ENCODE measurements around the gene CLRN3. TPM values are rescaled to one million over a fixed set of nuclear protein-coding genes. Genes with fewer than 3 reads are reported as not detected.

Gene CLRN3
- total RNA-seq, 4 donors from 2014 or later, result not detected

DNA sequence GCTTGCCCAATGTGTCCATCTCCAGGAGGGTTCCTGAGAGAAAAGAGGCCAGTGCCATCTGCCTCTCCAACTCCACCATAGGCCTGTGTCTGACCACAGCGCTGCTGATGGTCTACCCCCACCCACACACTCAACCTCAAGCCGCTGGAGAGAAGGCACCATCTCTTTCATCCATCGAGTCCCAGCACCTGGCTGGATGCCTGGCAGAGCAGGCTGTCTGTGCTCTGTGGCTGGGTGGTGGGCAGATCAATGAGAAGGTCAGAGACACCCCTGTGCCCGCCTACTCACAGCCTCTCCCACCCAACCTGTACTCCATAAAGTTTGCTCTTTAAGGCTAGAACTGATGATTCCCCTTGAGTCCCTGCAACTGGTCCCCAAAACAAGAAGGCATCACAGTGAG is 58.0 kb downstream of the CLRN3 start:
- ATAC-seq, result no peak
- Histone ChIP-seq H3K36me3 (no peaks in the 10 kb centered on the region), H3K4me1 (no peaks in the 10 kb centered on the region), H3K4me3 (no peak overlapping the region), H3K9me3 (no peaks in the 10 kb centered on the region), H3K27me3 (peaks cover 33% of the 10 kb centered on the region), H3K27ac (no peak overlapping the region)
- TF ChIP-seq EP300 (IDR thresholded peaks at IDR 0.05) (no peak), POLR2A (IDR thresholded peaks at IDR 0.05) (no peak), POLR2AphosphoS5 (IDR thresholded peaks at IDR 0.05) (no peak)
- TF ChIP-seq, protein P1, sequence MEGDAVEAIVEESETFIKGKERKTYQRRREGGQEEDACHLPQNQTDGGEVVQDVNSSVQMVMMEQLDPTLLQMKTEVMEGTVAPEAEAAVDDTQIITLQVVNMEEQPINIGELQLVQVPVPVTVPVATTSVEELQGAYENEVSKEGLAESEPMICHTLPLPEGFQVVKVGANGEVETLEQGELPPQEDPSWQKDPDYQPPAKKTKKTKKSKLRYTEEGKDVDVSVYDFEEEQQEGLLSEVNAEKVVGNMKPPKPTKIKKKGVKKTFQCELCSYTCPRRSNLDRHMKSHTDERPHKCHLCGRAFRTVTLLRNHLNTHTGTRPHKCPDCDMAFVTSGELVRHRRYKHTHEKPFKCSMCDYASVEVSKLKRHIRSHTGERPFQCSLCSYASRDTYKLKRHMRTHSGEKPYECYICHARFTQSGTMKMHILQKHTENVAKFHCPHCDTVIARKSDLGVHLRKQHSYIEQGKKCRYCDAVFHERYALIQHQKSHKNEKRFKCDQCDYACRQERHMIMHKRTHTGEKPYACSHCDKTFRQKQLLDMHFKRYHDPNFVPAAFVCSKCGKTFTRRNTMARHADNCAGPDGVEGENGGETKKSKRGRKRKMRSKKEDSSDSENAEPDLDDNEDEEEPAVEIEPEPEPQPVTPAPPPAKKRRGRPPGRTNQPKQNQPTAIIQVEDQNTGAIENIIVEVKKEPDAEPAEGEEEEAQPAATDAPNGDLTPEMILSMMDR (IDR thresholded peaks at IDR 0.05), result no peak
- 74 to 100% methylated on average over 1 to 3 of the region's 4 CpGs for WGBS, 2 donors (ENCODE audit: low coverage in 1 of 2)

DNA sequence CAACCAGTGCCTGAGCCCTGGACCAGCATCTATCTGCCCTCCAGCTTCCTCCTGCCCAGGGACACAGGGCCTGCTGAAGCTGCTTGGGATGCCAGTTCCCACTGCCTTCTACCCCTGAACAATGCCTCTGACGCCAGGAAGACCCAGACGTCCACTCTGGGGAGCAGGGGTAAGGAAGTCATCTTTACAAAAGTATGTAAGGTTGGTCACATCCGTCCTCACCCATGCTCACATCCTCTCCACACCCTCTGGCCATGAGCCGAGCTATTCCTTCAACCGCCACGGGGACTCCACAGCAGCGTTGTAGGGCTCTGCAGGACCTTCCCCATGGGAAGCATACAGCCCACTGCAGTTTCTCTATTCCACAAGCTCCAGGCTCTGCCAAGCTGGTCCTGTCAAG is 58.5 kb downstream of the CLRN3 start:
- 68 to 75% methylated on average over 4 to 5 of the region's 7 CpGs for WGBS, 2 donors (ENCODE audit: low coverage in 1 of 2)
- TF ChIP-seq POLR2A (IDR thresholded peaks at IDR 0.05) (no peak), POLR2AphosphoS5 (IDR thresholded peaks at IDR 0.05) (no peak), EP300 (IDR thresholded peaks at IDR 0.05) (no peak)
- TF ChIP-seq, protein P1 (IDR thresholded peaks at IDR 0.05), result no peak

DNA sequence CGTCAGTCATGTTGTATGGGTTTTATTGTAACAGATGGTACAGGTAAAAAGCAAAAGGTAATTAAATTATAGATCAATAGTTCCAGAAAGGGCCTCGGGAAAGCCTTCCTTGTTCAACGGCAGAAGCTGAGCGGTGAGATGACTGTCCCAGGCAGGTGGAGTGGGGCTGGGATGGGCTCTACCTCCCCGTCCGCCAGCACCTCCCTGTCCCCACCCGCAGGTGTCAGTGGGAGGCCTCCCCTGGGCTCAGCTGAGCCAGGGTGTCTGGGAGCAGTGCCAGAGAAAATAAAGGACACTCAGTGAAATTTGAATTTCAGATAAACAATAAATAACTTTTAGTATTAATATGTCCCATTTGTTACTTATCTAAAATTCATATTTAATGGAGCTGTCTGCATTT is 58.9 kb downstream of the CLRN3 start:
- Histone ChIP-seq H3K27ac (no peak overlapping the region), H3K4me3 (no peak overlapping the region), H3K4me1 (no peaks in the 10 kb centered on the region), H3K27me3 (peaks cover 33% of the 10 kb centered on the region), H3K9me3 (no peaks in the 10 kb centered on the region), H3K36me3 (no peaks in the 10 kb centered on the region)
- 29 to 82% methylated on average over 1 to 6 of the region's 7 CpGs for WGBS, 2 donors (ENCODE audit: low coverage in 1 of 2)
- no peak for ATAC-seq
- no peak for TF ChIP-seq POLR2A (IDR thresholded peaks at IDR 0.05)
- no peak for TF ChIP-seq POLR2AphosphoS5 (IDR thresholded peaks at IDR 0.05)
- TF ChIP-seq, protein P1 (IDR thresholded peaks at IDR 0.05), result no peak
- TF ChIP-seq EP300 (IDR thresholded peaks at IDR 0.05), result no peak

More for the DNA sequence above, 58.5 kb downstream of the CLRN3 start:
- no peaks in the 10 kb centered on the region for H3K36me3 ChIP-seq
- H3K4me3 ChIP-seq, result no peak overlapping the region
- ATAC-seq, result peak; percentile 61
- no peaks in the 10 kb centered on the region for H3K4me1 ChIP-seq
- peaks cover 33% of the 10 kb centered on the region for H3K27me3 ChIP-seq
- H3K9me3 ChIP-seq, result no peaks in the 10 kb centered on the region
- no peak overlapping the region for H3K27ac ChIP-seq

DNA sequence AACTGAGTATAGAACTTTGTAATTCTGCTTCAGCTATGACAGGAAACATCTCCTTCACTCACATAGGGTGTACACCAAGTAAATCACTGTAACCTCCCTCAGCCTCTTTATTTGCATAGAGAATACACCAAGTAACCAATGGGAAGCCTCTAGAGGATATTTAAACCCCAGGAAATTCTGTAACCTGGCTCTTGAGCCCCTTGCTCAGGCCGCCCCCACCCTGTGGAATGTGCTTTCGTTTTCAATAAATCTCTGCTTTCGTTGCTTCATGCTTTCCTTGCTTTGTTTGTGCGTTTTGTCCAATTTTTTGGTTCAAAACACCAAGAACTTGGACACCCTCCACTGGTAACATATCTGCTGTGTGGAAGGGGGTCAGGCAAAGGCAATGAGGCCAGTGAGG is 60.2 kb downstream of the CLRN3 start:
- Histone ChIP-seq H3K27me3 (peaks cover 33% of the 10 kb centered on the region), H3K36me3 (no peaks in the 10 kb centered on the region), H3K4me1 (no peaks in the 10 kb centered on the region), H3K4me3 (no peak overlapping the region), H3K27ac (no peak overlapping the region), H3K9me3 (no peaks in the 10 kb centered on the region)
- no peak for ATAC-seq
- WGBS, 2 donors (ENCODE audit: low coverage in 1 of 2), result 28 to 32% methylated on average over 3 to 4 of the region's 4 CpGs
- TF ChIP-seq, protein P1 (IDR thresholded peaks at IDR 0.05), result no peak

GRCh38 chr10:127830414-127830813 is 62.3 kb downstream of the CLRN3 start:
- no peak for ATAC-seq
- no peaks in the 10 kb centered on the region for H3K36me3 ChIP-seq
- WGBS, 2 donors (ENCODE audit: low coverage in 1 of 2), result 70 to 90% methylated on average over 2 to 4 of the region's 4 CpGs

More at GRCh38 chr10:127830414-127830813, 62.3 kb downstream of the CLRN3 start:
- H3K9me3 ChIP-seq, result no peaks in the 10 kb centered on the region
- H3K27ac ChIP-seq, result no peak overlapping the region
- TF ChIP-seq, protein P1 (IDR thresholded peaks at IDR 0.05), result no peak
- TF ChIP-seq POLR2AphosphoS5 (IDR thresholded peaks at IDR 0.05) (no peak), EP300 (IDR thresholded peaks at IDR 0.05) (no peak), POLR2A (IDR thresholded peaks at IDR 0.05) (no peak)
- no peaks in the 10 kb centered on the region for H3K4me1 ChIP-seq
- no peak overlapping the region for H3K4me3 ChIP-seq
- H3K27me3 ChIP-seq, result peaks cover 29% of the 10 kb centered on the region

Other genes with a start within 250 kb of the CLRN3 start
- under 1 TPM in 3 of 4 donors, not detected in 1; 0.13 to 0.77 (median 0.73) TPM for gene FOXI2, start 155.8 kb downstream of the CLRN3 start, total RNA-seq
- gene PTPRE, start 14.2 kb upstream of the CLRN3 start, total RNA-seq, result 10 to 100 TPM in 1 of 4 donors, 1 to 10 TPM in 3; 6.4 to 16.4 (median 8.5) TPM
- gene MKI67, start 233.5 kb upstream of the CLRN3 start, total RNA-seq, result 1 to 10 TPM in 2 of 4 donors, under 1 TPM in 2; 0.31 to 1.9 (median 0.70) TPM